ENCODE data around the gene SHKBP1.

SHKBP1 gene

DNA sequence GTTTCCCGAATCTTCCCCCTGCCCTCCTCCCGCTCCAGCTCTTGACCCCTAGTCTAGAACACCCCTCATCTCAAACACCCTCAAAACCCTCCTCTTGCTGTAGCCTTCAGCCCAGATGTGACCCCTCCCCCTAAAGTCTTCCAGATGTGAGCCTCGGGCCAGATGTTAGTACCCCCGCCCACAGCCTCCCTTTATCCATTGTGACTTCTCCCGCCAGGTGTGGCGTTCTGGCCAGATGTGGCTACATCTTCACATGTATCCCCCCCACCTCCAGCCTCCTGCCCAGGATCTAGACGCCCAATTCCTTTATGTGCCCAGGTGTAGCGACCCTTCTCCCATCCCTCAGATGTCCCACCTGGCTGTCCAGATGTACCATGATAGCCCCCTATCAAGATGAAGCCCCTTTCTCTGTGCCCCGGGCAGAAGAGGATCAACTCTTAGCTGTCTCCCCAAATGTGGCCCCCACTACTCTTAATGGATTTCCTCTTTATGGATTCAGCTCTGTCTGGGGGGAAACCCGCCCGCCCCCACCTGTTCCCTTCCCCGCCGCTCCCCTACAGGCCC, 24.0 kb downstream of the SHKBP1 start:
- in situ Hi-C loops (cut with MboI; ENCODE audit: low sequenced_read_pairs), result no loop called here

DNA sequence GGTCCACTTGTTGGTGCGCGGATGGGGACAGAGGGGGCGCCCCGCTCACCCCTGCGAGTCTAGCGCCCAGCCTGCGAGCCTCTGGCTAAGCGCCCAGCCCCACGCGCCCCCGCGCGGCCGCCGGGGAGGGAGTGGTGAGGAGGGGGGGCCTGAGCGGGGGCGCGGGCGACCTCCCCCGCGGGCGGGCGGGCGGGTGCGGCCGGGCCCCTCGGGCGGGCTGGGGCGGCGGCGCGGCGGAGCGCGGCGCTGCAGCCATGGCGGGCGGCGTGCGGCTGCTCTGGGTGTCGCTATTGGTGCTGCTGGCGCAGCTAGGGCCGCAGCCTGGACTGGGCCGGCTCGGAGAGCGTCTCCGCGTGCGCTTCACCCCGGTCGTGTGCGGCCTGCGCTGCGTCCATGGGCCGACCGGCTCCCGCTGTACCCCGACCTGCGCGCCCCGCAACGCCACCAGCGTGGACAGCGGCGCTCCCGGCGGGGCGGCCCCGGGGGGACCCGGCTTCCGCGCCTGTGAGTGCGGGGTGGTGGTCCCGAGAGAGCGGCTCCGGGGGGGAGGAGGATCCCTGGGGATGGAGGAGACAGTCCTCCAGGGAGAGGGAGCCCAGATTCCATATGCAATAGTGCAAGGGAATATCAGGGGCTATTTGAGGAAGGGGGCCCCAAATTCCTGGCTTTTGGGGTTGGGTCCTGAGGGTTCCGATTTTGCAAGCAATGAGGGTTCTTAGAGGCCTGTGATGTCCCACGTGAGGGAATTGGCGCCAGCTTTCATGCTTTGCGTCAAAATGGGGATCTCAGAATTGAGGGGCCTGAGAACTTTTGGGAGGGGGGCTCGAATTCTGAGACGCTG, 24.7 kb downstream of the SHKBP1 start, which contains the start of gene LTBP4:
TSS of gene LTBP4 (plus strand) at position 236 of the 841 bp plus-strand sequence. CDS start at position 255, 19 bp downstream.
- in situ Hi-C loops (cut with MboI; ENCODE audit: low sequenced_read_pairs), result no loop called here

DNA sequence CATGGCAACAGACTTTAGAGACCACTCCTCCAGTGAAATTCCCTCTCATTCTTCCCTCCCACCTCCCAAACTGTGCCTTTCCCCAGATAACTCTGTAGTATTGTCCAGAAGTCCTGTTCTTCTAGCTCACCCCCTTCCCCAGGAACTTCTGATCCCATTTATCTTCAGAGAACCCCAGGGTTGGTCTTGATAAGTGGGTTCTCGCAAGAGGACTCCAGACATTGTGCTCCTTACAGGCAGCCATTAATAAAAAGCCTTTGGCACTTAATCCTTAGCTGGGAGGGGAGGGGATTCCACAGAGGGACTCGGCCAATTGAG, 26.4 kb downstream of the SHKBP1 start:
- in situ Hi-C loops (cut with MboI; ENCODE audit: low sequenced_read_pairs), result no loop called here

DNA sequence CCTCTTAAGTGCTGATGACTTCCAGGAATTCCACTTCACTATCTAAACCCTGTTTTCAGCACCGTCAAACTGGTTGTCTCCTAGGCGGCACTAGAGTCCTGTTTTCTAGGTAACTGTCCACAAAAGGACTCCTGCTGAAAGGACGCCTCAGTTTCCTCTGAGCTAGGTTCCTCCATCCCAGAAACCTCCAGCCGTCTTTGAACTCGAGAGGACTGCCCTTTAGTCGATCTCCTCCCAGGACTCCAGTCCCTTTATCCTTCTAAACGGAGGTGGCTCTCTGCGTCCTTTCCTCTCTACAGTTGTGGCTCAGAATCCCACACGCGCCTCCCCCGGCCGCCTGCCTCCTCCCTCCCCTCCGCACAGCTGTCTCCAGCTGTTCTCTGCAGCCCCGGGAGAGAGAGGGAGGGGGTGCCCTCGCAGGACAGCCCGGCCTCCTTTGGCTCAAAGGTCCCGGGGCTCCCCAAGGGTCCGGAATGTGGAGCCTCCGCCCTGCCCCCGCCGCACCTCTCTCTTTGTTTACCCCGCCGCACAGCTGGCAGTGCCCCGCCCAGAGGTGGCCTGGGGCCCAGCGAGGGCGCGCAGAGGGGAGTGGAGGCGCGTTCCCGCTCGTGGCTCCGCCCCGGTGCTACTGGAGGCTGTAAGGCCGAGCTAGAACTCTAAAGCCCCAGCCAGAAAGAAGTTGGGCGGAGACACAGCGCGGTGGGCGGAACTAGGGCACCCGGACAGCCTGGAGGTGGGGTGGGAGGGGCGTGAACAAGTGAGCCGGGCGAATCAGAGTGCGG, 26.9 kb downstream of the SHKBP1 start:
- in situ Hi-C loops (cut with MboI; ENCODE audit: low sequenced_read_pairs), result no loop called here

DNA sequence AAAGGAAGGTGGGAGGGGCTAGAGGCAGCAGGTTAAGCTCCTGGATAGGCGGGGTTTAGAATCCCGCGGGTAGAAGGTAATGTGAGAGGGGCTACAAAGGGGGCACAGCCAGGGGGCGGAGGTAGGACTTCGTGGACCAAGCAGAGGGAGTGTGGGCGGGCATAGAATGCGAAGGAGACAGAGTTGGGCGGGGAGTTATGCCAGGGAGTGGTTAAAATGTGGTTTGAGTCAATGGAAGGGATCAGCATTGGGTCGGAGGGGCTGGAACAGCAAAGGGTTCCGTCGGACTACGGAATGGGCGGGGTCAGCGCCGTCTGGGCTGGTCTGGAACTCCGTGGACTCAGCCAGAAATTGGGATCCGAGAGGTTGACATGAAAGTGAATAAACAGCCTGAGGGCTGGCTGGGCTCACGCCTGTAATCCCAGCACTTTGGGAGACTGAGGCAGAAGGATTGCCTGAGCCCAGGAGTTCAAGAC, 27.5 kb downstream of the SHKBP1 start:
- in situ Hi-C loops (cut with MboI; ENCODE audit: low sequenced_read_pairs), result no loop called here

DNA sequence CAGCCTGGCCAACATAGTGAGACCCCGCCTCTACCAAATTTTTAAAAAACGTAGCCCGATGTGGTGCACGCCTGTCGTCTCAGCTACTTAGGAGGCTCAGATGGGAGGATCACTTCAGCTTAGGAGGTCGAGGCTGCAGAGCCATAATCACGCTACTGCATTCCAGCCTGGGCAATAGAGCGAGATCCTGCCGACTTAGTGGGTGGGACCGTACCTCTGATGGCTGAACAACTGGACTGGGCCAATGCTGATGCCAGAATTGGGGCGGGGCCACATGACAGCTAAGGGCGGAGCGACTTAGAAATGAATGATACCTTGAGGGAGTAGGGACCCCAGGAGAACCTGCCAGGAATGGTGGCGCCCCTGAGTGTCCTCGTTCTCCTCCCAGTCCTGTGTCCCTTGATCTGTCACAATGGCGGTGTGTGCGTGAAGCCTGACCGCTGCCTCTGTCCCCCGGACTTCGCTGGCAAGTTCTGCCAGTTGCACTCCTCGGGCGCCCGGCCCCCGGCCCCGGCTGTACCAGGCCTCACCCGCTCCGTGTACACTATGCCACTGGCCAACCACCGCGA, 28.1 kb downstream of the SHKBP1 start:
- in situ Hi-C loops (cut with MboI; ENCODE audit: low sequenced_read_pairs), result no loop called here

DNA sequence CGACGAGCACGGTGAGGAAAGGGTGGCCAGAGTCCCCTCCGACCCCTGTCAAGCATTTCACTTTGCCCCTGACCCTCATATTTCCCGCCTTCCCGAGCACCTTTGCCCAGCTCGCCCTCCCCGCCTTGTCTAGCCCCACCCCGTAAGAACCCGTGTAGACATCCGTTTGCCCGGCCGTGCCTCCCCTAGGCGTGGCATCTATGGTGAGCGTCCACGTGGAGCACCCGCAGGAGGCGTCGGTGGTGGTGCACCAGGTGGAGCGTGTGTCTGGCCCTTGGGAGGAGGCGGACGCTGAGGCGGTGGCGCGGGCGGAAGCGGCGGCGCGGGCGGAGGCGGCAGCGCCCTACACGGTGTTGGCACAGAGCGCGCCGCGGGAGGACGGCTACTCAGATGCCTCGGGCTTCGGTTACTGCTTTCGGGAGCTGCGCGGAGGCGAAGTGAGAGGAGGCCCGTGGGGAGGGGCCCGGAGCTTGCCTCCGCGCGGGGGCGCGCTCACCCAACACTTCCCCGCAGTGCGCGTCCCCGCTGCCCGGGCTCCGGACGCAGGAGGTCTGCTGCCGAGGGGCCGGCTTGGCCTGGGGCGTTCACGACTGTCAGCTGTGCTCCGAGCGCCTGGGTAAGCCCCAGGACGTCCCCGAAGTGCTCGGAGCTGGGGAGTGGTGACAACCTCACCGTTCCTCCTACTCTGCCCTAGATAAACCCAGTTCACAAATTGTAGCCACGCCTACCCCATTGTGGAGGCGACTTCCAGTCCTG, 28.7 kb downstream of the SHKBP1 start:
- in situ Hi-C loops (cut with MboI; ENCODE audit: low sequenced_read_pairs), result no loop called here

DNA sequence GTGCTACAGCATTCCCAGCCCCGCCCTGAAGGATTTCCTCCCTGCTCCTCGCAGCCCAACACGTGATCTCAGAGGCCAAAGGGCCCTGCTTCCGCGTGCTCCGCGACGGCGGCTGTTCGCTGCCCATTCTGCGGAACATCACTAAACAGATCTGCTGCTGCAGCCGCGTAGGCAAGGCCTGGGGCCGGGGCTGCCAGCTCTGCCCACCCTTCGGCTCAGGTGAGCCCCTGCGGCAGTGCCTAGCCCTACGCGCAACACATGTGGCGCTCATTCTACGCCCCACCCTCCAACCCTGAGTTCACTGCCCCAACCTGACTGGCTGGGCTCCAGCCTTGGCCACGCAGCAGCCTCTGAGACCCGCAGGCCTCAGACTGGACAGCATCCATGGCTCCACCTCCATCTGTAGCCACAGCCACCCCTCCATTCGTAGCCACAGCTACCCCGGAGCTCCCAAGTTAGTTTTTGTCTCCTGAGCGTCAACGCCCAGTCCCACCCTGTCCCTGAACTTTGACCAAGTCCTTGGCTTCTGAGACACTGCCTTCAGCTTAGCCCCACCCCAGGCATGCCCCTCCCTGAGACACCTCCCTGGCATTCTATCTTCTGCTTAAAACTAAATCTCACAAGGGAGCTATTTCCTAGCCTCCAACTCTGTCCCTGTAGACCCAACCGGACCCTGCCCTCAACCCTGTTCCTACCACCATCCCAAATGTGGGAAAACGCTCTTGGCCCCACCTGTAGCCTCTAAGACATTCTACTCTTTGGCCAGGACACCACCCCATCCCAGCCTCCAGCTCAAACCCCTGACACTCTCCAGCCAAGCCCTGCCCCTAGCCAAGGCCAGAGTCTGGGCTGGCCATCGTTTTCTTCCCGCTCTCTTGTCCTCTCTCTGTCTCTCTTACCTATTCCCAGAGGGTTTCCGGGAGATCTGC, 30.9 kb downstream of the SHKBP1 start:
- in situ Hi-C loops (cut with MboI; ENCODE audit: low sequenced_read_pairs), result no loop called here

DNA sequence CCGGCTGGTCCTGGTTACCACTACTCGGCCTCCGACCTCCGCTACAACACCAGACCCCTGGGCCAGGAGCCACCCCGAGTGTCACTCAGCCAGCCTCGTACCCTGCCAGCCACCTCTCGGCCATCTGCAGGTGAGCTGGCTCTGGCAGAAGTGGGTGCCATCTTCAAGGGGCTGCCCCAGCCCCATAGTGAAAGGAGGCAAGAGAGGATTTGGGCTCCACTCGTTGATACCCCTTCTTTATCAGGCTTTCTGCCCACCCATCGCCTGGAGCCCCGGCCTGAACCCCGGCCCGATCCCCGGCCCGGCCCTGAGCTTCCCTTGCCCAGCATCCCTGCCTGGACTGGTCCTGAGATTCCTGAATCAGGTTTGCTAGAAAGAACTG, 31.6 kb downstream of the SHKBP1 start:
- in situ Hi-C loops (cut with MboI; ENCODE audit: low sequenced_read_pairs), result no loop called here

DNA sequence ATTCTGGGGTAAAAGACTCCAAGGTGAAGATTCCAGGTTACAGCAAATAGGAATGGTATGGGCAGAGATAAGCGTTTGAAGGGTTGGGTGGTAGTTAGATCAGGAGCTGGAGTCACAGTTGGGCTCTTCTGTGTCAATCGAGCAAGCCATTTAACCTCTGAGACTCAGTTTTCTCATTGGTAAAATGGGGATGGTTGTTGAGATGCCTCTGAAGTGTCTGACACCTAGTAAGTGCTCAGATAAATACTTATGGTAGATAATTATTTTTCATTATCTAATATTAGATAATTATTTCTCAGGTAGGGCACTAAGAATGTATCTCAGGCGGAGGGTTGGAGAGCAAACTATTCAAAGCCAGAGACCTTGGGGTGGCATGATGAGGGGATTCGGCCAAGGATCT, 32.3 kb downstream of the SHKBP1 start:
- in situ Hi-C loops (cut with MboI; ENCODE audit: low sequenced_read_pairs), result no loop called here

DNA sequence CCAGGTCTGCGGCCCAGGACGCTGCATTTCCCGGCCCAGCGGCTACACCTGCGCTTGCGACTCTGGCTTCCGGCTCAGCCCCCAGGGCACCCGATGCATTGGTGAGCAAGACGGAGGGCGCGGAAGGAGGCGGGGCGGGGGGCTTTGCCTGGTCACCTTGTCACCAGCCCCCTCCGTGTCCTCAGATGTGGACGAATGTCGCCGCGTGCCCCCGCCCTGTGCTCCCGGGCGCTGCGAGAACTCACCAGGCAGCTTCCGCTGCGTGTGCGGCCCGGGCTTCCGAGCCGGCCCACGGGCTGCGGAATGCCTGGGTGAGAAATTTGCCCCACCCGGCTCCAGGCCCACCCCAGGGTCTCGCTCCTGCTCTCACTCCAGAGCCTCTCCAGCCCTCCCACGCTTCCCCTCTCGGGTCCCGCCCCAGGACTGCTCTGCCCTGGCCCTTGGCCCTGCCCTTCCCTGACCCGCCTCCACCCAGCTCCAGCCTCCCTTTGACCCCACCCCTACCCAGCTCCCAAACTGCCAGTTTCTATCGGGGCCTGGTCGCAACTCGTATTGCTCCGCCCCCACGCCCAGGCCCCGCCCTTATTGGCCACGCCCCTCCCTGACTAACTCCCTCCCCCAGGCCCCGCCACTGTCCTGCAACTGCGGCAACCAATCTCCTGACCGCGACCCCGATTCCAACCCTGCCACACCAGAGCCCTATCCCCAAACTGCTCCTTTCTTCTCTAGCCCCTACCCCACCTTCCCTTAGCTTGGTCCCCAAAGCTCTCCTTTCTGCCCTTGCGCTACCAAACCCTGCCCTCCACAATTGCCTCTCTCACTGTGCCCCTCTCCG, 33.1 kb downstream of the SHKBP1 start:
- in situ Hi-C loops (cut with MboI; ENCODE audit: low sequenced_read_pairs), result no loop called here

DNA sequence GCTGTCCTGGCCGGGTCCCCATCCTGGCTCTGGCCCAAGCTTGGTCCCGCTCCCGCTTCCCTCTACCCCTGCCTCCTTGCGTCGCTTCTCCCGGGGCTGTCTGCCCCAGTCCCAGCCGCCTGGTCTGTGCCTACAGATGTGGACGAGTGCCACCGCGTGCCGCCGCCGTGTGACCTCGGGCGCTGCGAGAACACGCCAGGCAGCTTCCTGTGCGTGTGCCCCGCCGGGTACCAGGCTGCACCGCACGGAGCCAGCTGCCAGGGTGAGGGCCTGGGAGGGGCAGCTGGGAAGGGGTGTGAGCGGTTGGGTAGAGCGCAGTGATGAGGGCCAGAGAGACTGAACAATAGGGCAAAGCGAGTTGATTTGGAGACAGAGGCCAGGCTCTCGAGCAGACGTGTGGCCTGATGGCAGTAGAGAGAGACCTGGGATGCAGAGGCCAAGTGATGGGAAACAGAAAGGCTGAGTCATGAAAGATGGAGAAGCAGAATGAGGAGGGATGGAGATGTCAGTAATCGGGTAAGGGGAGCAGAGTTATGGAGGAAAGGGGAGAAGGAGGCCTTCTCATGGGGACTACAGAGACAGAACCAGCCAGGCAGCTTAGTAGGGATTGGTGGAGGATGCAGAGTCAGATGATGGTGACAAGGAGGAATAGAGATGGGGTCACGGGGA, 33.9 kb downstream of the SHKBP1 start:
- in situ Hi-C loops (cut with MboI; ENCODE audit: low sequenced_read_pairs), result no loop called here

DNA sequence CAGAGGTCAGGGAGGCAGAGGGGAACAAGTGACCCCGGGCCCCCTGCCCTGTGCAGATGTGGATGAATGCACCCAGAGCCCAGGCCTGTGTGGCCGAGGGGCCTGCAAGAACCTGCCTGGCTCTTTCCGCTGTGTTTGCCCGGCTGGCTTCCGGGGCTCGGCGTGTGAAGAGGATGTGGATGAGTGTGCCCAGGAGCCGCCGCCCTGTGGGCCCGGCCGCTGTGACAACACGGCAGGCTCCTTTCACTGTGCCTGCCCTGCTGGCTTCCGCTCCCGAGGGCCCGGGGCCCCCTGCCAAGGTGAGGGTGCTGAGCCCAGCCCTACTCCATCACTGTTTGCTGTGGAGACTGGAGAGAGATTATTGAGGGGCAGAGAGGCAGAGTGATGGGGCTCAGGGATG, 34.4 kb downstream of the SHKBP1 start:
- in situ Hi-C loops (cut with MboI; ENCODE audit: low sequenced_read_pairs), result no loop called here

DNA sequence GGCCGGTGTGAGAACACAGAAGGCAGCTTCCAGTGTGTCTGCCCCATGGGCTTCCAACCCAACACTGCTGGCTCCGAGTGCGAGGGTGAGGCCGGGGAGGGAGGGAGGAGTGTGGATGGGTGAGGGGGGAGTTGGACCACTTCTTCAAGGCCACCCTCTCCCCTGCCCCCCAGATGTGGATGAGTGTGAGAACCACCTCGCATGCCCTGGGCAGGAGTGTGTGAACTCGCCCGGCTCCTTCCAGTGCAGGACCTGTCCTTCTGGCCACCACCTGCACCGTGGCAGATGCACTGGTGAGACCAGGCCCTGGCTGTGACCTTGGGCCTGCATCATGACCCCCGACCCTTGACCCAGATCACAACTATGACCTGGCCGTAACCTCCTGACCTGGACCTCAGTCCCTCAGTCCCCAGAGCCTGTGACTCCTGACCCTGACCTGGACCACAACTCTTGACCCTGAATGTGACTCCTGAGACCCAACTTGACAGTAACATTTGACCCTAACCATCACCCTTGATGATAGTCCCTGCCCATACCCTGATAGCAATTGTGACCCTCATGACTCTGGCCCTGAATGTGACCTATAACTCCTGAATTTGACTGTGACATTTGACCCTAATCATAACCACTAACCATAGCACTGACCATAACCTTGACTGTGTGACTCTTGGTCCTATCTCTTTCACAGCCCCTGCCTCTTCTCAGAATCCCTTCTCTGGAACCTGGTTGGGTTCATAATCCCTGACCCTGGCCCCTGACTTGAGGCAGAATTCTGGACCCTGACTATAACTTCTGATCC, 35.4 kb downstream of the SHKBP1 start:
- in situ Hi-C loops (cut with MboI; ENCODE audit: low sequenced_read_pairs), result no loop called here

DNA sequence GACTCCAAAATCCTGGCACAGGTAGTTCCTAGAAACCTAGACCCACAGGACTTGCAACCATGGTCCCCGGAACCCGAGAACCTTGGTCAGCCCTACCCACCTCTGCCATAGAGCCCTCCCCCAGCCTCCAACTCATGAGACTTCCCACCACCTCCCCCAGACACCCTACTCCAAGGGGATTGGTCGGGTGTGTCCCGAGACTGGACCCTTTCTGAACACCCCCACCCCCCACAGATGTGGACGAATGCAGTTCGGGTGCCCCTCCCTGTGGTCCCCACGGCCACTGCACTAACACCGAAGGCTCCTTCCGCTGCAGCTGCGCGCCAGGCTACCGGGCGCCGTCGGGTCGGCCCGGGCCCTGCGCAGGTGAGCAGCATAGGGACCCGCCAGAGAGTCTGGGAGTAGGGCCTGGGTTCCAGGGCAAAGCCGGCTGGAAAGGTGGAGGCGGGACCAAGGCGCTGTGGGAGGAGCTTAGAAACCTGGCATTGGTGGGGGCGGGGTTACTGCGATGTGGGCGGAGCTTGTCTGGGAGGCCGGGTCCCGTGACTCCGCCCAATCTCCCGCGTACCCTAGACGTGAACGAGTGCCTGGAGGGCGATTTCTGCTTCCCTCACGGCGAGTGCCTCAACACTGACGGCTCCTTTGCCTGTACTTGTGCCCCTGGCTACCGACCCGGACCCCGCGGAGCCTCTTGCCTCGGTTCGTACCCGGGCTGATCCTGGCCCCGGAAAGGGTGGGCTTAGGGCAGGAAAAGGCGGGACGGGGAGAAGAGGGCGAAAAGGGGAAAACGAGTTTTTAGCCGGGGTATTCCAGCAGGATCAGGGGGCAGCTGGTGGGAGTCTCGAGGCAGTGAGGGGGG, 36.4 kb downstream of the SHKBP1 start:
- in situ Hi-C loops (cut with MboI; ENCODE audit: low sequenced_read_pairs), result no loop called here

All from HL-60/S4 treated with phorbol 12-myristate 13-acetate at 8.2 ng/mL for 4 days and 3 days (cell line).